OCI-LY7 (cell line): ENCODE results near the gene TNS3. TPM values are rescaled to one million over a fixed set of nuclear protein-coding genes. Genes with fewer than 3 reads are reported as not detected.

Experiments used
- BruUV-seq: library from RNA; stranded (reverse); fragments of 400-500 nt; replicated peaks from 2 replicates; lab custom pipeline; 2021; lab: Mats Ljungman, UMichigan
- CTCF ChIA-PET: fragments of 300-600 bp; sonication (Branson Sonifier 250); formaldehyde crosslinking; loops from one replicate; lab custom pipeline; 2022; ENCODE audit warnings: antibody characterized with exemption; ENCODE audit not compliant: unreplicated experiment; lab: Charles Lee
- POLR2A ChIA-PET: fragments of 300-600 bp; sonication (Branson Sonifier 250); formaldehyde crosslinking; loops from one replicate; lab custom pipeline; 2022; ENCODE audit warnings: antibody characterized with exemption; lab: Charles Lee
- DNase-seq: peaks from one replicate; pipeline ENCODE4 v3.0.0-alpha.2; 2015; ENCODE audit warnings: low spot score
- H2AFZ ChIP-seq: fragments of 200-600 bp; sonication (generic), shearing (Covaris generic); 2 replicates; pipeline ENCODE4 v1.6.1; 2014; ENCODE audit warnings: mild to moderate bottlenecking, antibody characterized with exemption, low read length, moderate library complexity
- H3K27ac ChIP-seq: fragments of 200-600 bp; sonication (generic); 2 replicates; pipeline ENCODE4 v1.5.1; 2014; ENCODE audit warnings: mixed run types, low read depth, mild to moderate bottlenecking, moderate library complexity, low read length, inconsistent platforms; ENCODE audit not compliant: poor library complexity, severe bottlenecking
- H3K36me3 ChIP-seq: fragments of 200-600 bp; sonication (generic); 2 replicates; pipeline ENCODE4 v1.6.1; 2014; ENCODE audit warnings: mild to moderate bottlenecking, antibody characterized with exemption, low read length, moderate library complexity, mixed read lengths; ENCODE audit not compliant: insufficient read depth
- H3K4me1 ChIP-seq: fragments of 200-600 bp; sonication (generic); 2 replicates; pipeline ENCODE4 v1.5.1; 2014; ENCODE audit warnings: mild to moderate bottlenecking, low read length; ENCODE audit not compliant: insufficient read depth, poor library complexity, severe bottlenecking
- H3K4me2 ChIP-seq: fragments of 200-600 bp; sonication (generic); 2 replicates; pipeline ENCODE4 v1.6.1; 2014; ENCODE audit warnings: mild to moderate bottlenecking, low read length
- H3K4me3 ChIP-seq: fragments of 200-600 bp; sonication (generic); 2 replicates; pipeline ENCODE4 v1.5.1; 2014; ENCODE audit warnings: mild to moderate bottlenecking, low read depth, low read length; ENCODE audit not compliant: poor library complexity, severe bottlenecking
- H3K79me2 ChIP-seq: fragments of 200-600 bp; sonication (generic); 2 replicates; pipeline ENCODE4 v1.6.1; 2016; ENCODE audit warnings: low read depth, mild to moderate bottlenecking, low read length, moderate library complexity, mixed read lengths; ENCODE audit not compliant: insufficient read depth
- H3K9me2 ChIP-seq: fragments of 200-600 bp; sonication (generic); 2 replicates; pipeline ENCODE4 v1.6.1; 2016; ENCODE audit warnings: mild to moderate bottlenecking, low read length, mixed read lengths; ENCODE audit not compliant: insufficient read depth
- H3K9me3 ChIP-seq: fragments of 200-600 bp; sonication (generic); 2 replicates; pipeline ENCODE4 v1.6.1; 2014; ENCODE audit warnings: mild to moderate bottlenecking, mixed run types, low read length, mixed read lengths
- H4K20me1 ChIP-seq: fragments of 200-600 bp; sonication (generic); 2 replicates; pipeline ENCODE4 v1.6.1; 2014; ENCODE audit warnings: mild to moderate bottlenecking, antibody characterized with exemption, low read length, moderate library complexity, mixed read lengths; ENCODE audit not compliant: insufficient read depth
- EZH2phosphoT487 ChIP-seq: fragments of 200-600 bp; sonication (generic); IDR thresholded peaks from 2 replicates; pipeline ENCODE4 v1.6.1; 2018; ENCODE audit warnings: low read depth, borderline replicate concordance, mild to moderate bottlenecking, mixed run types, antibody characterized with exemption, low read length, moderate library complexity, mixed read lengths
- intact Hi-C: fragments of 100-400 bp; cut with micrococcal nuclease; formaldehyde crosslinking; loops from one replicate; pipeline ENCODE4 v1.10.0; 2022; ENCODE audit not compliant: unreplicated experiment
- total RNA-seq, 2 experiments: library from RNA; depleted of rRNA in 1 of 2; stranded (reverse); fragments of >200 nt in 1 of 2; shearing (Covaris generic) in 1 of 2; gene quantifications; 2 replicates each; pipeline ENCODE4 v1.2.3, GENCODE V29; 2014 to 2022
- TF ChIP-seq, protein P1 (sequence below): fragments of 200-600 bp; sonication (generic); conservative IDR thresholded peaks from 2 replicates; pipeline ENCODE4 v1.5.1; 2014; ENCODE audit warnings: mild to moderate bottlenecking, antibody characterized with exemption, low read length, moderate library complexity, mixed read lengths

The TNS3 gene
- total RNA-seq, 2 experiments from 2014 or later: 9.5 to 42.1 TPM

DNA sequence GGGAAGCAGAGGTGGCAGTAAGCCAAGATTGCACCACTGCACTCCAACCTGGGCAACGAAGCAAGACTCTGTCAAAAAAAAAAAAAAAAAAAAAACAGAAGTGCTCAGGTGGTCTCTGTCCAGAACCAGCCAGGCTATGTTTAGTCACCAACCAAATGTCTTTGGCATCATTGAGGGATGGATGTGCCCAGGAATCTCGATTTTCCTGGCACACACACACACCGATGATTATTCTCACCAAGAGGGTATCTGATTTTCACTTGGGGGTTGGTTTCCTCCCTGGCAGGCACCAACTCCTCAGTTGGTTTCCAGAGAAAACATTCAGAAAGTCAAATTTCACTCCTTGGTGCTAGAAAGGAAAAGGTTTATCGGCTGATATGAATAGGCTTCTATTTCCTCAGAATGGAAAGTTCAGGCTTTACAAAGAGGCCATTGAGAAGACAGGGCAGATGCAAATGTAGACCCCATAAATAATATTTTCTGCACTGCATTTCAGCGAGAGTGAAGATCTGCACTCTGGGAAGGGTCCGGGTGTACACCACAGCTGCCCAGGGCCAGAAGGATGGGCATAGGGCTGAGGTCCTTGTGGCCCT, 154.8 kb downstream of the TNS3 start:
- intact Hi-C loops: no loop called here
- Histone ChIP-seq H3K79me2 (no peaks in the 10 kb centered on the region), H3K4me3 (no peak overlapping the region), H3K9me3 (no peaks in the 10 kb centered on the region), H3K27ac (no peak overlapping the region), H3K36me3 (no peaks in the 10 kb centered on the region), H4K20me1 (no peaks in the 10 kb centered on the region), H3K4me2 (no peak overlapping the region), H2AFZ (no peak overlapping the region), H3K4me1 (no peaks in the 10 kb centered on the region), H3K9me2 (no peaks in the 10 kb centered on the region)
- BruUV-seq: no TSS peak
- TF ChIP-seq, protein P1, sequence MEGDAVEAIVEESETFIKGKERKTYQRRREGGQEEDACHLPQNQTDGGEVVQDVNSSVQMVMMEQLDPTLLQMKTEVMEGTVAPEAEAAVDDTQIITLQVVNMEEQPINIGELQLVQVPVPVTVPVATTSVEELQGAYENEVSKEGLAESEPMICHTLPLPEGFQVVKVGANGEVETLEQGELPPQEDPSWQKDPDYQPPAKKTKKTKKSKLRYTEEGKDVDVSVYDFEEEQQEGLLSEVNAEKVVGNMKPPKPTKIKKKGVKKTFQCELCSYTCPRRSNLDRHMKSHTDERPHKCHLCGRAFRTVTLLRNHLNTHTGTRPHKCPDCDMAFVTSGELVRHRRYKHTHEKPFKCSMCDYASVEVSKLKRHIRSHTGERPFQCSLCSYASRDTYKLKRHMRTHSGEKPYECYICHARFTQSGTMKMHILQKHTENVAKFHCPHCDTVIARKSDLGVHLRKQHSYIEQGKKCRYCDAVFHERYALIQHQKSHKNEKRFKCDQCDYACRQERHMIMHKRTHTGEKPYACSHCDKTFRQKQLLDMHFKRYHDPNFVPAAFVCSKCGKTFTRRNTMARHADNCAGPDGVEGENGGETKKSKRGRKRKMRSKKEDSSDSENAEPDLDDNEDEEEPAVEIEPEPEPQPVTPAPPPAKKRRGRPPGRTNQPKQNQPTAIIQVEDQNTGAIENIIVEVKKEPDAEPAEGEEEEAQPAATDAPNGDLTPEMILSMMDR: no peak
- TF ChIP-seq EZH2phosphoT487: no peak
- DNase-seq: no peak
- POLR2A ChIA-PET: no interaction called here
- CTCF ChIA-PET: interaction anchor here (0.6 kb wide), 1 partner anchor 308 kb away, joined by 6 read pairs; no protein-coding TSS in a partner anchor

DNA sequence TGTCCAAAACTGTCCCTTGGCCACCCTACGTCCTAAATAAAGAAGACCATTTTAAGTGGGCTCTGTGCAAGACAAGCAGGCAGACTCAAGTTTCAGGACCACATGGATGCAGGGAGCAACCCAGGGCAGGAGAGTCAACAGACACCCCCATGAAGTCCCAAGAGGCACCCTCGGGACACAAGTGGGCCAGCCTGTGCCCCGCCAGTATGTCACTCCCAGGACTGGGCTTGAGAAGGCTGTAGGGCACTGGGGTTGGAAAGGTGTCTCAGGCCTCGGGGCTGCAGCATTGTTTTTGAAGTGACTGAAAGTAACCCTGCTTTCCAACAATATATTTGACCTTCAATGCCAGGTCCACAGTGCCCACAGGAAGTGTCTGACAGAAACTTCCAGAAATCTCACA, 157.4 kb downstream of the TNS3 start:
- TF ChIP-seq, protein P1: no peak
- TF ChIP-seq EZH2phosphoT487: no peak
- no TSS peak for BruUV-seq
- Histone ChIP-seq H2AFZ (no peak overlapping the region), H3K79me2 (no peaks in the 10 kb centered on the region), H3K4me3 (no peak overlapping the region), H3K4me2 (no peak overlapping the region), H3K27ac (no peak overlapping the region), H3K4me1 (no peaks in the 10 kb centered on the region), H4K20me1 (no peaks in the 10 kb centered on the region), H3K9me3 (no peaks in the 10 kb centered on the region), H3K9me2 (no peaks in the 10 kb centered on the region), H3K36me3 (no peaks in the 10 kb centered on the region; the same call in 1 of the 2 replicates)
- ChIA-PET POLR2A (no interaction called here), CTCF (no interaction called here)
- intact Hi-C loops: no loop called here
- DNase-seq: no peak

DNA sequence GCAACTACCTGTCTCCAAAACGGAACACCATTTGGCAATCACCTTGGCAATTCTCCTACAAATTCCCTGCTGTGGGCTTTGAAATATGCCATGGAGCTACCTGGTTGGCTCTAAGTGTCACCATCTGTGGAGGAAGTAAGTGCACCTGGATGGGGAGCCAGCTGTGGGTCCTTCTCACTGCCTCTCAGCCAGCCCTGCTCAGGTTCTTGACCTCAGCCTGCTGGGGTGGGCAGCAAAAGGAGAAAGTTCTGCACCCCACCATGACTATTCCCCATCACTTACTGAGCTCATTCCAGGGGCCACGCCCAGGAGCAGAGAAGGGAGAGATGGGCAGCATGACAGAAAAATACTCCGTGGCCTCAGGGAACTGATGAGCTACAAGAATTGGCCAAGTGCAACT, 158.7 kb downstream of the TNS3 start:
- BruUV-seq: no TSS peak
- no peak overlapping the region for H3K4me3 ChIP-seq
- no peak overlapping the region for H3K4me2 ChIP-seq
- no peaks in the 10 kb centered on the region for H3K9me2 ChIP-seq
- H3K27ac ChIP-seq: no peak overlapping the region
- H2AFZ ChIP-seq: no peak overlapping the region
- H4K20me1 ChIP-seq: no peaks in the 10 kb centered on the region
- intact Hi-C loops: no loop called here
- H3K9me3 ChIP-seq: no peaks in the 10 kb centered on the region
- H3K4me1 ChIP-seq: no peaks in the 10 kb centered on the region
- H3K79me2 ChIP-seq: no peaks in the 10 kb centered on the region
- POLR2A ChIA-PET: interaction anchor here (0.7 kb wide), 1 partner anchor 491 kb away, joined by 3 read pairs; no protein-coding TSS in a partner anchor
- DNase-seq: no peak
- CTCF ChIA-PET: no interaction called here
- no peak for TF ChIP-seq EZH2phosphoT487
- TF ChIP-seq, protein P1: no peak
- H3K36me3 ChIP-seq: no peaks in the 10 kb centered on the region; the same call in 1 of the 2 replicates
